Measurements from ENCODE around the gene ERBB3.
"Not testable (repeated sequence)": the region's sequence is repeated elsewhere in the genome, so short reads cannot be mapped to it uniquely, and the experiment has no call there.

Gene ERBB3

GRCh38 chr12:56116267-56117081, 36.5 kb downstream of the ERBB3 start, which contains the start of gene RPL41:
Gene RPL41, plus strand, starts transcription at chr12:56116633.
- peak; percentile 98 for DNase-seq

GRCh38 chr12:56117082-56117706, 37.2 kb downstream of the ERBB3 start:
- DNase-seq = not testable (repeated sequence)

GRCh38 chr12:56117778-56118687, 38.1 kb downstream of the ERBB3 start, which contains the start of gene ZC3H10:
Gene ZC3H10, plus strand, starts transcription at chr12:56118266. Its CDS starts 2,297 bp downstream, at chr12:56120563.
- DNase-seq = peak; percentile 97

- DNase-seq = no peak
Observed at GRCh38 chr12:56118688-56119357, 38.9 kb downstream of the ERBB3 start.

- DNase-seq = peak; percentile 77
Observed at GRCh38 chr12:56119361-56119796, 39.4 kb downstream of the ERBB3 start.

- DNase-seq = no peak
Observed at GRCh38 chr12:56120158-56120846, 40.3 kb downstream of the ERBB3 start.

- no peak for DNase-seq
Observed at GRCh38 chr12:56121204-56121870, 41.4 kb downstream of the ERBB3 start.

- DNase-seq = no peak
Observed at GRCh38 chr12:56122637-56123036, 42.7 kb downstream of the ERBB3 start.

GRCh38 chr12:56124133-56124532, 44.2 kb downstream of the ERBB3 start:
- no peak for DNase-seq

- DNase-seq = no peak
Observed at GRCh38 chr12:56126732-56127239, 46.8 kb downstream of the ERBB3 start.

GRCh38 chr12:56127485-56127887, 47.5 kb downstream of the ERBB3 start:
- DNase-seq = no peak

GRCh38 chr12:56127888-56128669, 48.1 kb downstream of the ERBB3 start, which contains the start of gene ESYT1:
Gene ESYT1, plus strand, starts transcription at chr12:56128267. Its CDS starts 53 bp downstream, at chr12:56128320.
- DNase-seq = peak; percentile 95

GRCh38 chr12:56128670-56129205, 48.8 kb downstream of the ERBB3 start:
- peak; percentile 80 for DNase-seq

- peak; percentile 89 for DNase-seq
Observed at GRCh38 chr12:56129206-56129941, 49.4 kb downstream of the ERBB3 start.

GRCh38 chr12:56129942-56130495, 50.1 kb downstream of the ERBB3 start:
- DNase-seq = no peak

GRCh38 chr12:56130876-56131275, 50.9 kb downstream of the ERBB3 start:
- no peak for DNase-seq

GRCh38 chr12:56134897-56135296, 54.9 kb downstream of the ERBB3 start:
- DNase-seq = no peak

- DNase-seq = no peak
Observed at GRCh38 chr12:56137853-56138571, 58.0 kb downstream of the ERBB3 start.

Measured in activated CD8-positive, alpha-beta memory T cell treated with anti-CD3 and anti-CD28 coated beads for 24 hours (primary cell).